ENCODE data around the gene TPGS1.
A peak's percentile ranks its signal among the peaks of the same experiment; 100 is the strongest.

Gene TPGS1

GRCh38 chr19:542173-542866 lies 35.0 kb downstream of the TPGS1 start:
- DNase-seq, result no peak

GRCh38 chr19:543910-544608 lies 36.8 kb downstream of the TPGS1 start, which contains the start of gene GZMM:
Gene GZMM, plus strand, starts transcription at chr19:544053. Its CDS starts 19 bp downstream, at chr19:544072.
- DNase-seq, result no peak

DNA sequence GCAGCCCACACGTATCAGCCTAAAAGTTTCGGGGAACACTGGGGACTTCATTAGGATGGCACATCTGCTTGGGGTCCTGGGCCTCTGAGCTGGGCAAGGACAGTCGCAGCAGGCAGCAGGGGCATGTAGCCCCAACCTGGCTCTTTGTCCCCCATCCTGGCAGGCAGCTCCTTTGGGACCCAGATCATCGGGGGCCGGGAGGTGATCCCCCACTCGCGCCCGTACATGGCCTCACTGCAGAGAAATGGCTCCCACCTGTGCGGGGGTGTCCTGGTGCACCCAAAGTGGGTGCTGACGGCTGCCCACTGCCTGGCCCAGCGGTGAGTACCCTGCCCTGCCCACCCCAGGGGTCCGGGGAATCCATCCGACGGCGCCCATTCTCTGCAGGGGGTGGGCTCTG lies 39.8 kb downstream of the TPGS1 start:
- DNase-seq, result no peak

GRCh38 chr19:547836-548720 lies 40.8 kb downstream of the TPGS1 start:
- no peak for DNase-seq

DNA sequence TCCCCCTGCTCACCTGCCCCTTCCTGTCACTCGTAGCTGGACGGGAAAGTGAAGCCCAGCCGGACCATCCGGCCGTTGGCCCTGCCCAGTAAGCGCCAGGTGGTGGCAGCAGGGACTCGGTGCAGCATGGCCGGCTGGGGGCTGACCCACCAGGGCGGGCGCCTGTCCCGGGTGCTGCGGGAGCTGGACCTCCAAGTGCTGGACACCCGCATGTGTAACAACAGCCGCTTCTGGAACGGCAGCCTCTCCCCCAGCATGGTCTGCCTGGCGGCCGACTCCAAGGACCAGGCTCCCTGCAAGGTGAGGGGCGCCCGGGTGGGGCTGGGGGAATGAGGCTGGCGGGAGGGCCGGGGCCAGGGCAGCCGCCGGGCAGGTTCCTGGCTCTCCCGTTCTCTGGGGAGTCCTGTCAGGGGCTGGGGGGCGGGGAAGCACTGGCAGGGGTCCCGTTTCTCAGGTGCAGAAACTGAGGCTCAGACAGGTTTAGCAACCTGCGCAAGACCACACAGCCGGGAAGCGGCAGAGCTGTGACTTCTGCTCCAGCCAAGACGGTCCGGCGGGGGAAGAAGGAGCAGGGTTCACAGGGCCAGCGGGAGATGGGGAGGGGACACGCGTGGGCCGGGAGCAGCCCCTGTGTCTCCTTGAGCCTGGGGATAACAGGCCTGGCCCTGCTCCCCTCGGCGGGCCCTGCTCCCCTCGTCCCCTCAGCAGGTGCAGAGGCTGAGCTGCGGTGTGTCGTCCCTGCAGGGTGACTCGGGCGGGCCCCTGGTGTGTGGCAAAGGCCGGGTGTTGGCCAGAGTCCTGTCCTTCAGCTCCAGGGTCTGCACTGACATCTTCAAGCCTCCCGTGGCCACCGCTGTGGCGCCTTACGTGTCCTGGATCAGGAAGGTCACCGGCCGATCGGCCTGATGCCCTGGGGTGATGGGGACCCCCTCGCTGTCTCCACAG lies 41.9 kb downstream of the TPGS1 start:
- DNase-seq, result no peak

DNA sequence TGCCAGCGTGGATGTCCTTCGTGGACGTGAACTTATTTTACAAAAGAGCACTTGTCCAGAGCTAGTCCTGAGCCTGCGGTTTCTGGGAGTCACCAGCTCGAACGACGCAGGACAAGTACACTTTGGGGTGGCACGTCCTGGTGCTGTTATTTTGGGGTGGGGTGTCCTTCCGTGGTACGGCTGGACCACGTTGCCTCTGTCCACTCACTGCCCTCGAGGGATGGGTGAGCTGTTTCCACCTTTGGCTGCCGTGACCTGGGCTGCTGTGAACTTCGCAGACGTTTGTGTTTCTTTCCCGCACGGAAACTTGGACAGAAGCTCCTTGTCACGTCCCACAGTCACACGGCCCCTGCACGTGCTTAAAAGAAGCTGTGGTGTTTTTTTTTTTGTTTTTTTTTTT lies 47.5 kb downstream of the TPGS1 start:
- no peak for DNase-seq

- no peak for DNase-seq
Observed at GRCh38 chr19:555474-555808, 48.1 kb downstream of the TPGS1 start.

- DNase-seq, result no peak
Observed at GRCh38 chr19:556611-557382, 49.5 kb downstream of the TPGS1 start.

- peak; percentile 69 for DNase-seq
Observed at GRCh38 chr19:558770-559439, 51.6 kb downstream of the TPGS1 start.

DNA sequence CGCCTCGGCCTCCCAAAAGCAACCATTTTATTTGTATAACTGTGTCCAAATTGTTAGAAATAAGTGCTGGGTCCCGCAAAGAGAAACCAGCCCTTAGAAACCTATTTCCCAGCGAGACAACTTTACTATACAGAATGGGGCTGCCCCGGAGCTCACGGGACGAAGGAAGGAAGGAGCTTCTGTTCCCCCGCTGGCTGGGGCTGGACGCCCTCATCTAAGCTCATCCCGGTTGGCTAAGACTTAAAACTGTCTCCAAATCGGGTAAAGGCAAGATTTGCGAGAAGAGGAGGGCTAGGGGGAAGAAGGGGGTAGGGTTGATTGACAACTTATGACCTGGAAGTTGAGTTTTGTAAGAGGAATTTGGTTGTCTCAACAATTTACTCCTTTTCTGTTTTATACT lies 52.8 kb downstream of the TPGS1 start:
- no peak for DNase-seq

- no peak for DNase-seq
Observed at GRCh38 chr19:566403-566802, 59.1 kb downstream of the TPGS1 start.

DNA sequence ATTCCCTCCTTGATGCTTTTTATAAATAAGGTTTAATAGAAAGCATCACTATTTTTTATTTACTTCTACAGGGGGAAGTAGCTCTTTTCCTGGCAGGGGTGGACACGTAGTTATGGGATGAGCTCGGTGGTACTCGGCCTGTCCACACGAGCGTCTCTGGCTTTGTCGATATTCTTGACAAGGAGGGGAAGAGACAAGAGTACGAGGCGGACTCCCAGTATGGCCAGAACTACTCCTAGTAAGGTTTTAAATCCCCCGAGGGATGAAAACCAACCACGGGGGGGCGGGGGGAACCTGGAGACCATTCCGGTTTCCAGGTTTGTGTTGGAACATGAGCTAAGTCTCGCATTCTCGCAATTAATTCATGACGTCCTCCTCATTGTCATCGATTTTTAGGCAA lies 59.5 kb downstream of the TPGS1 start:
- no peak for DNase-seq

GRCh38 chr19:567296-567900 lies 60.1 kb downstream of the TPGS1 start:
- no peak for DNase-seq
